Neuron (in vitro differentiated cells): ENCODE results near the gene CMIP.
"Not testable (repeated sequence)": the region's sequence is repeated elsewhere in the genome, so short reads cannot be mapped to it uniquely, and the experiment has no call there.

ENCODE experiments used
- H2AFZ ChIP-seq: one replicate; pipeline ENCODE4 v1.6.1; 2013; ENCODE audit warnings: low read depth, mild to moderate bottlenecking, inconsistent platforms, low read length, moderate library complexity
- H3K27me3 ChIP-seq: one replicate; pipeline ENCODE4 v1.6.1; 2013; ENCODE audit warnings: low read length; ENCODE audit not compliant: insufficient read depth
- H3K36me3 ChIP-seq: one replicate; pipeline ENCODE4 v1.6.1; 2013; ENCODE audit warnings: low read length; ENCODE audit not compliant: insufficient read depth
- H3K4me1 ChIP-seq: one replicate; pipeline ENCODE4 v1.6.1; 2013; ENCODE audit warnings: low read length; ENCODE audit not compliant: insufficient read depth
- H3K4me3 ChIP-seq: 2 replicates; pipeline ENCODE4 v1.5.1; 2013; ENCODE audit warnings: mild to moderate bottlenecking, low read length, moderate library complexity
- H3K9me3 ChIP-seq: one replicate; pipeline ENCODE4 v1.6.1; 2013; ENCODE audit warnings: low read length

The CMIP gene

GRCh38 chr16:81687131-81687456 lies 242.5 kb downstream of the CMIP start:
- no peaks in the 10 kb centered on the region for H3K4me1 ChIP-seq
- H3K36me3 ChIP-seq, result peaks cover 6% of the 10 kb centered on the region
- no peak overlapping the region for H3K4me3 ChIP-seq
- no peaks in the 10 kb centered on the region for H3K27me3 ChIP-seq
- peaks cover 4% of the 10 kb centered on the region for H3K9me3 ChIP-seq
- no peak overlapping the region for H2AFZ ChIP-seq

- Histone ChIP-seq H2AFZ (no peak overlapping the region), H3K27me3 (no peaks in the 10 kb centered on the region), H3K4me1 (no peaks in the 10 kb centered on the region), H3K9me3 (peaks cover 9% of the 10 kb centered on the region), H3K36me3 (peaks cover 17% of the 10 kb centered on the region), H3K4me3 (no peak overlapping the region)
These were observed 243.6 kb downstream of the CMIP start for GRCh38 chr16:81688182-81688581.

- not testable (repeated sequence) for H3K4me3 ChIP-seq, H3K27me3 ChIP-seq, H3K9me3 ChIP-seq, H3K4me1 ChIP-seq, H2AFZ ChIP-seq
- H3K36me3 ChIP-seq, result peaks cover 22% of the 10 kb centered on the region
These were observed 244.2 kb downstream of the CMIP start for GRCh38 chr16:81688839-81689238.

GRCh38 chr16:81692021-81692420 lies 247.4 kb downstream of the CMIP start:
- Histone ChIP-seq H3K4me3 (no peak overlapping the region), H3K4me1 (peaks cover 33% of the 10 kb centered on the region), H3K9me3 (peaks cover 9% of the 10 kb centered on the region), H2AFZ (no peak overlapping the region), H3K36me3 (peaks cover 29% of the 10 kb centered on the region), H3K27me3 (no peaks in the 10 kb centered on the region)

GRCh38 chr16:81692571-81692970 lies 248.0 kb downstream of the CMIP start:
- H3K27me3 ChIP-seq, result no peaks in the 10 kb centered on the region
- H3K4me3 ChIP-seq, result no peak overlapping the region
- H3K36me3 ChIP-seq, result peaks cover 29% of the 10 kb centered on the region
- peaks cover 9% of the 10 kb centered on the region for H3K9me3 ChIP-seq
- peaks cover 39% of the 10 kb centered on the region for H3K4me1 ChIP-seq
- H2AFZ ChIP-seq, result no peak overlapping the region

- Histone ChIP-seq H3K4me3 (no peak overlapping the region), H3K36me3 (peaks cover 29% of the 10 kb centered on the region), H3K4me1 (peaks cover 43% of the 10 kb centered on the region), H2AFZ (no peak overlapping the region), H3K27me3 (no peaks in the 10 kb centered on the region), H3K9me3 (peaks cover 7% of the 10 kb centered on the region)
These were observed 248.6 kb downstream of the CMIP start for GRCh38 chr16:81693041-81693743.

GRCh38 chr16:81693744-81694303 lies 249.2 kb downstream of the CMIP start:
- no peak overlapping the region for H2AFZ ChIP-seq
- H3K4me1 ChIP-seq, result peaks cover 49% of the 10 kb centered on the region
- no peaks in the 10 kb centered on the region for H3K27me3 ChIP-seq
- H3K9me3 ChIP-seq, result peaks cover 5% of the 10 kb centered on the region
- H3K4me3 ChIP-seq, result no peak overlapping the region
- peaks cover 29% of the 10 kb centered on the region for H3K36me3 ChIP-seq

- Histone ChIP-seq H3K27me3 (no peaks in the 10 kb centered on the region), H3K4me3 (no peak overlapping the region)
These were observed 250.1 kb downstream of the CMIP start for GRCh38 chr16:81694494-81695280.

GRCh38 chr16:81695321-81696165 lies 250.9 kb downstream of the CMIP start:
- Histone ChIP-seq H3K4me3 (no peak overlapping the region), H3K36me3 (peaks cover 29% of the 10 kb centered on the region), H3K27me3 (no peaks in the 10 kb centered on the region), H3K4me1 (peaks cover 51% of the 10 kb centered on the region), H2AFZ (no peak overlapping the region), H3K9me3 (peaks cover 5% of the 10 kb centered on the region)

More at GRCh38 chr16:81694494-81695280, 250.1 kb downstream of the CMIP start:
- Histone ChIP-seq H3K9me3 (peaks cover 5% of the 10 kb centered on the region), H3K36me3 (peaks cover 29% of the 10 kb centered on the region), H3K4me1 (peaks cover 51% of the 10 kb centered on the region), H2AFZ (no peak overlapping the region)

- H2AFZ ChIP-seq, result no peak overlapping the region
- H3K4me1 ChIP-seq, result peaks cover 51% of the 10 kb centered on the region
- H3K4me3 ChIP-seq, result no peak overlapping the region
- peaks cover 34% of the 10 kb centered on the region for H3K36me3 ChIP-seq
- no peaks in the 10 kb centered on the region for H3K27me3 ChIP-seq
- H3K9me3 ChIP-seq, result peaks cover 5% of the 10 kb centered on the region
These were observed 251.8 kb downstream of the CMIP start for GRCh38 chr16:81696166-81696960.

GRCh38 chr16:81696961-81697615 lies 252.5 kb downstream of the CMIP start:
- Histone ChIP-seq H3K36me3 (peaks cover 31% of the 10 kb centered on the region), H3K27me3 (no peaks in the 10 kb centered on the region)

More at GRCh38 chr16:81696961-81697615, 252.5 kb downstream of the CMIP start:
- H3K9me3 ChIP-seq, result peaks cover 5% of the 10 kb centered on the region
- no peak overlapping the region for H2AFZ ChIP-seq
- peaks cover 51% of the 10 kb centered on the region for H3K4me1 ChIP-seq
- H3K4me3 ChIP-seq, result no peak overlapping the region
